HCT116 (cell line): Measurements from ENCODE around the gene MRPS21. TPM values are rescaled to one million over a fixed set of nuclear protein-coding genes. Genes with fewer than 3 reads are reported as not detected.

ENCODE experiments used
- ATAC-seq: fragments of 200-7000 bp; cut with Tn5 transposase; 2 replicates; pipeline ENCODE4 v1.9.1; 2020; ENCODE audit warnings: mild to moderate bottlenecking, moderate library complexity
- BruUV-seq: library from RNA; stranded (reverse); fragments of 400-500 nt; replicated peaks from 2 replicates; lab custom pipeline; 2021; lab: Mats Ljungman, UMichigan
- CTCF ChIA-PET: fragments of 300-600 bp; sonication (Branson Sonifier 250); formaldehyde crosslinking; loops from one replicate; lab custom pipeline; 2021; ENCODE audit warnings: antibody characterized with exemption; lab: Charles Lee
- POLR2A ChIA-PET: fragments of 300-600, 350-600 bp; sonication (Branson Sonifier 250); formaldehyde crosslinking; loops from one replicate; lab custom pipeline; 2021; ENCODE audit warnings: antibody characterized with exemption; lab: Charles Lee
- RAD21 ChIA-PET, 2 experiments: fragments of 300-600 bp; sonication (Branson Sonifier 250); formaldehyde crosslinking; loops; one replicate each; lab custom pipeline; 2023; ENCODE audit warnings: low total read pairs in 2 of 2; ENCODE audit not compliant: uncharacterized antibody in 2 of 2, unreplicated experiment in 2 of 2, low non-redundant PET in 1 of 2; lab: Charles Lee
- DNase-seq: peaks from one replicate; pipeline ENCODE4 v3.0.0-alpha.2; 2010; ENCODE audit warnings: low read depth, low spot score
- H2AFZ ChIP-seq: fragments of 200-600 bp; shearing (Covaris generic), sonication (generic); 2 replicates; pipeline ENCODE4 v1.6.1; 2017; ENCODE audit warnings: low read depth, mixed run types, mixed read lengths, antibody characterized with exemption, low read length; ENCODE audit not compliant: poor library complexity, severe bottlenecking
- H3K27ac ChIP-seq: 2 replicates; pipeline ENCODE4 v1.5.1; 2012; ENCODE audit warnings: low read depth, low read length
- H3K27me3 ChIP-seq: fragments of 200-600 bp; sonication (generic); 2 replicates; pipeline ENCODE4 v1.6.1; 2016; ENCODE audit warnings: mixed run types, low read length, mixed read lengths; ENCODE audit not compliant: insufficient read depth
- H3K36me3 ChIP-seq, 2 experiments: fragments of 200-500 bp in 1 of 2; fragments of 200-600 bp in 1 of 2; sonication (Bioruptor generic) in 1 of 2; sonication (generic) in 1 of 2; 2 replicates each; pipeline versions ENCODE4 v1.5.1 to v1.6.1; 2014 to 2016; ENCODE audit warnings: low read length in 2 of 2, inconsistent platforms in 1 of 2, mixed read lengths in 1 of 2, mixed run types in 1 of 2; ENCODE audit not compliant: insufficient read depth in 2 of 2, control insufficient read depth in 1 of 2
- H3K4me1 ChIP-seq, 2 experiments: fragments of 200-600 bp in 1 of 2; sonication (generic) in 1 of 2; 2 replicates each; pipeline versions ENCODE4 v1.5.1 to v1.6.1; 2012 to 2017; ENCODE audit warnings: low read length in 2 of 2, inconsistent platforms in 1 of 2, mild to moderate bottlenecking in 1 of 2, mixed read lengths in 1 of 2, mixed run types in 1 of 2, moderate library complexity in 1 of 2; ENCODE audit not compliant: insufficient read depth in 2 of 2, control insufficient read depth in 1 of 2
- H3K4me2 ChIP-seq: fragments of 200-600 bp; sonication (generic); 2 replicates; pipeline ENCODE4 v1.6.1; 2017; ENCODE audit warnings: mixed run types, low read length, mixed read lengths
- H3K4me3 ChIP-seq, 2 experiments: fragments of 200-600 bp in 1 of 2; sonication (generic) in 1 of 2; replicated peaks in 1 of 2; 2 replicates each; pipeline ENCODE4 v1.5.1; 2011 to 2016; ENCODE audit warnings: low read length in 2 of 2, control low read depth in 1 of 2, low read depth in 1 of 2, mild to moderate bottlenecking in 1 of 2, mixed read lengths in 1 of 2, mixed run types in 1 of 2
- H3K79me2 ChIP-seq: fragments of 200-600 bp; sonication (generic); 2 replicates; pipeline ENCODE4 v1.6.1; 2017; ENCODE audit warnings: mild to moderate bottlenecking, mixed run types, low read length, moderate library complexity, mixed read lengths; ENCODE audit not compliant: insufficient read depth
- H3K9ac ChIP-seq: fragments of 200-600 bp; sonication (generic); 2 replicates; pipeline ENCODE4 v1.6.1; 2016; ENCODE audit warnings: low read length, mixed read lengths
- H3K9me2 ChIP-seq: fragments of 200-600 bp; sonication (generic), shearing (Covaris generic); 2 replicates; pipeline ENCODE4 v1.6.1; 2017; ENCODE audit warnings: mixed run types, mild to moderate bottlenecking, moderate library complexity; ENCODE audit not compliant: insufficient read depth
- H3K9me3 ChIP-seq, 2 experiments: fragments of 200-500 bp in 1 of 2; fragments of 200-600 bp in 1 of 2; sonication (Bioruptor generic) in 1 of 2; sonication (generic) in 1 of 2; 2 replicates each; pipeline ENCODE4 v1.6.1; 2014 to 2017; ENCODE audit warnings: low read length in 2 of 2, mixed read lengths in 2 of 2, inconsistent platforms in 1 of 2, low read depth in 1 of 2, mild to moderate bottlenecking in 1 of 2, mixed run types in 1 of 2, moderate library complexity in 1 of 2; ENCODE audit not compliant: control insufficient read depth in 1 of 2, insufficient read depth in 1 of 2
- H4K20me1 ChIP-seq: fragments of 200-600 bp; sonication (generic), shearing (Covaris generic); 2 replicates; pipeline ENCODE4 v1.6.1; 2017; ENCODE audit warnings: mixed run types, mild to moderate bottlenecking, moderate library complexity; ENCODE audit not compliant: insufficient read depth
- CBX3 ChIP-seq: IDR thresholded peaks from 2 replicates; pipeline ENCODE4 v1.6.1; 2012; ENCODE audit warnings: low read depth
- EGR1 ChIP-seq: IDR thresholded peaks from 2 replicates; pipeline ENCODE4 v1.6.1; 2012; ENCODE audit warnings: low read depth
- FOSL1 ChIP-seq: IDR thresholded peaks from 2 replicates; pipeline ENCODE4 v1.6.1; 2012; ENCODE audit warnings: low read depth
- MAX ChIP-seq: IDR thresholded peaks from 2 replicates; pipeline ENCODE4 v1.6.1; 2012
- POLR2AphosphoS5 ChIP-seq: IDR thresholded peaks from 2 replicates; pipeline ENCODE4 v1.6.1; 2011; ENCODE audit warnings: mild to moderate bottlenecking, low read depth, low read length, moderate library complexity
- RAD21 ChIP-seq: IDR thresholded peaks from 2 replicates; pipeline ENCODE4 v1.6.1; 2012; ENCODE audit warnings: low read depth, mild to moderate bottlenecking
- SP1 ChIP-seq: IDR thresholded peaks from 2 replicates; pipeline ENCODE4 v1.6.1; 2012; ENCODE audit warnings: low read depth
- TCF7L2 ChIP-seq: IDR thresholded peaks from 2 replicates; pipeline ENCODE4 v1.7.0; 2011; ENCODE audit warnings: borderline replicate concordance, inconsistent platforms; ENCODE audit not compliant: insufficient read depth, insufficient read length; ENCODE audit errors: extremely low read depth
- YY1 ChIP-seq: IDR thresholded peaks from 2 replicates; pipeline ENCODE4 v1.6.1; 2011; ENCODE audit warnings: low read length, low read depth, moderate library complexity, mild to moderate bottlenecking; ENCODE audit not compliant: insufficient replicate concordance; ENCODE audit errors: extremely low read depth
- ZBTB33 ChIP-seq: IDR thresholded peaks from 2 replicates; pipeline ENCODE4 v1.6.1; 2011; ENCODE audit warnings: mild to moderate bottlenecking, low read length, moderate library complexity; ENCODE audit not compliant: insufficient replicate concordance; ENCODE audit errors: extremely low read depth
- ZFX ChIP-seq: fragments of 450-650 bp; IDR thresholded peaks from 2 replicates; pipeline ENCODE4 v1.6.1; 2017
- intact Hi-C: fragments of 100-400 bp; cut with micrococcal nuclease; formaldehyde crosslinking; loops from 2 replicates; pipeline ENCODE4 v1.10.0; 2022
- total RNA-seq: library from RNA; stranded (reverse); gene quantifications from one replicate; pipeline ENCODE4 v1.2.1, GENCODE V29; 2021; ENCODE audit not compliant: unreplicated experiment

Gene MRPS21
- total RNA-seq, 1 experiment from 2014 or later: 96.9 TPM

GRCh38 chr1:150268705-150269403, 24.8 kb upstream of the MRPS21 start, which contains the start of gene APH1A:
TSS of gene APH1A (minus strand) at chr1:150269016. CDS start at chr1:150268810, 206 bp downstream.
- DNase-seq: peak; percentile 91
- intact Hi-C loops: no loop called here
- ATAC-seq: peak; percentile 98
- Histone ChIP-seq H3K27me3 (no peaks in the 10 kb centered on the region), H4K20me1 (no peaks in the 10 kb centered on the region), H3K79me2 (peaks cover 22% of the 10 kb centered on the region), H3K27ac (peak within 1 kb of the TSS; percentile 69), H3K9me3 (no peaks in the 10 kb centered on the region), H3K9me2 (no peaks in the 10 kb centered on the region), H2AFZ (peak within 1 kb of the TSS; percentile 47)
- POLR2A ChIA-PET: interaction anchor here (1.0 kb wide), 1 partner anchor 12 kb away, joined by 3 read pairs; no protein-coding TSS in a partner anchor
- CTCF ChIA-PET: interaction anchor here (1.0 kb wide), 1 partner anchor 13 kb away, joined by 5 read pairs; no protein-coding TSS in a partner anchor
- TF ChIP-seq POLR2AphosphoS5: peak; percentile 64
- TF ChIP-seq TCF7L2: no peak
- peak; percentile 85 for TF ChIP-seq EGR1
- TF ChIP-seq FOSL1: no peak
- peak; percentile 54; the same call in 1 of the 2 replicates for TF ChIP-seq ZFX
- TF ChIP-seq ZBTB33: peak; percentile 74
- peak; percentile 87 for TF ChIP-seq SP1
- peak; percentile 62 for TF ChIP-seq MAX
- TF ChIP-seq YY1: peak; percentile 80
- TF ChIP-seq RAD21: no peak
- TF ChIP-seq CBX3: peak; percentile 68; the same call in 1 of the 2 replicates
- TF ChIP-seq, all 23 proteins: peak for 8
- Histone ChIP-seq H3K4me2 (peak within 1 kb of the TSS; percentile 99), H3K9ac (peak within 1 kb of the TSS; percentile 97), H3K4me1 (peaks cover 22 to 33% of the 10 kb centered on the region in 2 experiments), H3K4me3 (peak within 1 kb of the TSS; percentile 93 to 100), H3K36me3 (peaks cover 3 to 15% of the 10 kb centered on the region in 2 experiments; a peak in 2 of 4 replicates)
- RAD21 ChIA-PET: no interaction called here
- BruUV-seq: no TSS peak
